HG02798 (cell line): ENCODE results near the gene ATOH7.
"Not testable (repeated sequence)": the region's sequence is repeated elsewhere in the genome, so short reads cannot be mapped to it uniquely, and the experiment has no call there.

Source experiments
- ATAC-seq: cut with Tn5 transposase; IDR thresholded peaks from one replicate; pipeline ENCODE4 v1.9.1; 2021; ENCODE audit warnings: mild to moderate bottlenecking; ENCODE audit not compliant: unreplicated experiment, poor library complexity

Gene ATOH7

GRCh38 chr10:68231817-68232251 lies at the start of gene ATOH7:
TSS of gene ATOH7 (minus strand) at chr10:68232113. CDS start at chr10:68231677, 436 bp downstream.
- no peak for ATAC-seq

- ATAC-seq, result no peak
Measured at GRCh38 chr10:68280758-68281157, 48.8 kb upstream of the ATOH7 start.

- ATAC-seq, result not testable (repeated sequence)
Measured at GRCh38 chr10:68278906-68279753, 47.2 kb upstream of the ATOH7 start.

GRCh38 chr10:68277814-68278213 lies 45.9 kb upstream of the ATOH7 start:
- ATAC-seq, result not testable (repeated sequence)

GRCh38 chr10:68276224-68276623 lies 44.3 kb upstream of the ATOH7 start:
- no peak for ATAC-seq

GRCh38 chr10:68275600-68276126 lies 43.8 kb upstream of the ATOH7 start:
- ATAC-seq, result no peak

GRCh38 chr10:68272833-68273232 lies 40.9 kb upstream of the ATOH7 start:
- ATAC-seq, result no peak

- no peak for ATAC-seq
Measured at GRCh38 chr10:68271196-68271882, 39.4 kb upstream of the ATOH7 start.

GRCh38 chr10:68269562-68270290 lies 37.8 kb upstream of the ATOH7 start:
- no peak for ATAC-seq

- no peak for ATAC-seq
Measured at GRCh38 chr10:68261132-68261856, 29.4 kb upstream of the ATOH7 start.

- no peak for ATAC-seq
Measured at GRCh38 chr10:68253346-68253745, 21.4 kb upstream of the ATOH7 start.

GRCh38 chr10:68251625-68252495 lies 19.9 kb upstream of the ATOH7 start:
- peak; percentile 48 for ATAC-seq

GRCh38 chr10:68251151-68251550 lies 19.2 kb upstream of the ATOH7 start:
- no peak for ATAC-seq

GRCh38 chr10:68249297-68249696 lies 17.4 kb upstream of the ATOH7 start:
- no peak for ATAC-seq

GRCh38 chr10:68247931-68248330 lies 16.0 kb upstream of the ATOH7 start:
- no peak for ATAC-seq

- ATAC-seq, result not testable (repeated sequence)
Measured at GRCh38 chr10:68246397-68246796, 14.5 kb upstream of the ATOH7 start.

- no peak for ATAC-seq
Measured at GRCh38 chr10:68242051-68242450, 10.1 kb upstream of the ATOH7 start.

- ATAC-seq, result no peak
Measured at GRCh38 chr10:68239596-68240150, 7.8 kb upstream of the ATOH7 start.

GRCh38 chr10:68239069-68239468 lies 7.2 kb upstream of the ATOH7 start:
- ATAC-seq, result no peak
